K562 (cell line): ENCODE data around the gene TBX3. TPM values are rescaled to one million over a fixed set of nuclear protein-coding genes. Genes with fewer than 3 reads are reported as not detected.

Source experiments
- ATAC-seq: fragments of 200-7000 bp; cut with Tn5 transposase; 3 replicates; pipeline ENCODE4 v1.9.1; 2020; ENCODE audit warnings: moderate library complexity
- BruUV-seq: library from RNA; stranded (reverse); fragments of 400-500 nt; replicated peaks from 2 replicates; lab custom pipeline; 2021; lab: Mats Ljungman, UMichigan
- CTCF ChIA-PET: fragments of 300-600 bp; formaldehyde crosslinking; extraction: SDS; loops from one replicate; lab custom pipeline; 2021; ENCODE audit warnings: low intra/inter-chr PET ratio; lab: Yijun Ruan, JAX
- POLR2A ChIA-PET: fragments of 300-600, 350-650 bp; sonication (Branson Sonifier 250); formaldehyde crosslinking; extraction: SDS; loops from one replicate; lab custom pipeline; 2021; ENCODE audit warnings: antibody characterized with exemption, inconsistent platforms; lab: Yijun Ruan, JAX
- DNase-seq, 4 experiments: peaks; one replicate each; pipeline versions ENCODE4 v3.0.0 to v3.0.0-alpha.2; 2011 to 2018; ENCODE audit warnings: low spot score in 3 of 4, mixed read lengths in 3 of 4; ENCODE audit errors: extremely low read depth in 1 of 4
- FAIRE-seq: peaks from 2 replicates; lab custom pipeline; 2011; peaks lifted over from hg19 to GRCh38; lab: Jason Lieb, UNC
- H2AFZ ChIP-seq: 2 replicates; pipeline ENCODE4 v1.6.0; 2011; ENCODE audit warnings: low read depth, low read length, control low read depth, inconsistent platforms
- H3K27ac ChIP-seq: fragments of 200-600 bp; 3 replicates; pipeline ENCODE4 v1.8.0; 2011; ENCODE audit warnings: low read depth, mild to moderate bottlenecking, control low read depth, inconsistent platforms, low read length, moderate library complexity, mixed read lengths; ENCODE audit errors: extremely low read depth
- H3K27me3 ChIP-seq, 2 experiments: fragments of 300-600 bp in 1 of 2; 2 replicates in 1 of 2; 3 replicates in 1 of 2; pipeline versions ENCODE4 v1.6.0 to v1.8.0; 2011; ENCODE audit warnings: inconsistent platforms in 2 of 2, low read length in 2 of 2, mild to moderate bottlenecking in 1 of 2, mixed read lengths in 1 of 2, moderate library complexity in 1 of 2; ENCODE audit not compliant: control insufficient read depth in 2 of 2, insufficient read depth in 2 of 2
- H3K36me3 ChIP-seq: fragments of 300-600 bp; 3 replicates; pipeline ENCODE4 v1.8.0; 2011; ENCODE audit warnings: mild to moderate bottlenecking, low read length, inconsistent platforms; ENCODE audit not compliant: control insufficient read depth, insufficient read depth
- H3K4me1 ChIP-seq, 2 experiments: fragments of 200-600 bp in 1 of 2; replicated peaks in 1 of 2; 2 replicates in 1 of 2; 3 replicates in 1 of 2; pipeline versions ENCODE4 v1.5.1 to v1.8.0; 2011; ENCODE audit warnings: inconsistent platforms in 2 of 2, low read length in 2 of 2, mild to moderate bottlenecking in 1 of 2, mixed read lengths in 1 of 2, moderate library complexity in 1 of 2; ENCODE audit not compliant: control insufficient read depth in 2 of 2, insufficient read depth in 2 of 2
- H3K4me2 ChIP-seq: 2 replicates; pipeline ENCODE4 v1.6.1; 2011; ENCODE audit warnings: low read length, control low read depth, inconsistent platforms, mixed read lengths; ENCODE audit not compliant: insufficient read depth
- H3K4me3 ChIP-seq: fragments of 200-600 bp; sonication (generic), shearing (Covaris generic); 2 replicates; pipeline ENCODE4 v1.5.1; 2016; ENCODE audit warnings: control low read depth, inconsistent platforms
- H3K79me2 ChIP-seq: fragments of 200-600 bp; 3 replicates; pipeline ENCODE4 v1.8.0; 2011; ENCODE audit warnings: low read length, inconsistent platforms; ENCODE audit not compliant: control insufficient read depth, insufficient read depth
- H3K9ac ChIP-seq, 2 experiments: 2 replicates each; pipeline versions ENCODE4 v1.6.0 to v1.6.1; 2011; ENCODE audit warnings: low read depth in 2 of 2, low read length in 2 of 2, control low read depth in 1 of 2, inconsistent platforms in 1 of 2, mild to moderate bottlenecking in 1 of 2, mixed read lengths in 1 of 2; ENCODE audit not compliant: insufficient read depth in 1 of 2
- H3K9me1 ChIP-seq: one replicate; pipeline ENCODE4 v1.6.0; 2011; ENCODE audit warnings: inconsistent platforms, mild to moderate bottlenecking, low read length, moderate library complexity; ENCODE audit not compliant: control insufficient read depth, insufficient read depth
- H3K9me3 ChIP-seq: replicated peaks from 2 replicates; pipeline ENCODE4 v1.5.1; 2011; ENCODE audit warnings: low read depth, low read length, inconsistent platforms; ENCODE audit not compliant: control insufficient read depth, insufficient read depth
- H4K20me1 ChIP-seq: replicated peaks from 2 replicates; pipeline ENCODE4 v1.6.1; 2011; ENCODE audit warnings: low read length, inconsistent platforms, mixed read lengths; ENCODE audit not compliant: control insufficient read depth, insufficient read depth
- BRD4 ChIP-seq: fragments of 200-600 bp; sonication (generic); IDR thresholded peaks from 2 replicates; pipeline ENCODE4 v1.6.1; 2017; ENCODE audit warnings: inconsistent platforms
- DLX4 ChIP-seq: fragments of 250-450 bp; sonication (Bioruptor Pico); IDR thresholded peaks from 2 replicates; pipeline ENCODE4 v1.6.1; 2021; ENCODE audit warnings: mild to moderate bottlenecking
- GABPA ChIP-seq: fragments of 200-800 bp; sonication (Bioruptor generic); conservative IDR thresholded peaks from 2 replicates; pipeline ENCODE4 v1.6.1; 2016; ENCODE audit warnings: low read depth, missing genetic modification characterization, missing compliant biosample characterization
- NONO ChIP-seq, 2 experiments: fragments of 200-400 bp in 1 of 2; fragments of 450-650 bp in 1 of 2; formaldehyde crosslinking in 1 of 2; IDR thresholded peaks; 2 replicates each; pipeline ENCODE4 v1.6.1; 2017; ENCODE audit warnings: low read depth in 2 of 2, mild to moderate bottlenecking in 2 of 2, moderate library complexity in 2 of 2, low read length in 1 of 2
- PRMT5 ChIP-seq: sonication (generic); formaldehyde crosslinking; IDR thresholded peaks from 2 replicates; pipeline ENCODE4 v1.5.0; 2020; ENCODE audit warnings: missing genetic modification reagents
- SP1 ChIP-seq: sonication (generic); formaldehyde crosslinking; IDR thresholded peaks from 2 replicates; pipeline ENCODE4 v1.8.1; 2022; ENCODE audit warnings: mild to moderate bottlenecking, missing genetic modification reagents
- STAT5B ChIP-seq: fragments of 250-450 bp; sonication (Bioruptor Pico); IDR thresholded peaks from 2 replicates; pipeline ENCODE4 v1.8.0; 2021; ENCODE audit warnings: mild to moderate bottlenecking, inconsistent platforms
- TEAD2 ChIP-seq: fragments of 450-650 bp; IDR thresholded peaks from 2 replicates; pipeline ENCODE4 v1.6.1; 2016; ENCODE audit warnings: missing genetic modification characterization, control low read depth, missing compliant biosample characterization
- UBTF ChIP-seq, 2 experiments: IDR thresholded peaks; 2 replicates each; pipeline ENCODE4 v1.6.1; 2012; ENCODE audit warnings: improper control_type of control experiment in 2 of 2, low read depth in 2 of 2, low read length in 2 of 2, borderline replicate concordance in 1 of 2
- ZKSCAN3 ChIP-seq: fragments of 250-450 bp; sonication (Bioruptor Pico); IDR thresholded peaks from 2 replicates; pipeline ENCODE4 v1.4.0; 2020
- ZNF436 ChIP-seq: fragments of 250-450, 450-650 bp; sonication (Bioruptor Pico); formaldehyde crosslinking; IDR thresholded peaks from 2 replicates; pipeline ENCODE4 v1.7.0; 2020; ENCODE audit warnings: mild to moderate bottlenecking
- ZNF639 ChIP-seq, 2 experiments: fragments of 200-800 bp in 1 of 2; sonication (Bioruptor generic) in 1 of 2; sonication (generic) in 1 of 2; formaldehyde crosslinking in 1 of 2; IDR thresholded peaks in 1 of 2; conservative IDR thresholded peaks in 1 of 2; 2 replicates each; pipeline versions ENCODE4 v1.5.0 to v1.6.1; 2016 to 2020; ENCODE audit warnings: missing compliant biosample characterization in 1 of 2, missing genetic modification characterization in 1 of 2, missing genetic modification reagents in 1 of 2
- WGBS: fragments of 100-300 bp; shearing (Covaris generic); methylation state at CpG from one replicate; pipeline ENCODE4 v1.1.6; 2016; ENCODE audit warnings: low coverage, mixed read lengths; ENCODE audit not compliant: insufficient coverage; ENCODE audit errors: missing lambda C conversion rate; 5-methylcytosine and 5-hydroxymethylcytosine counted together
- in situ Hi-C: fragments of 300-500 bp; cut with MboI; formaldehyde crosslinking; loops from 4 replicates; pipeline ENCODE4 v1.15.0; 2018; ENCODE audit warnings: inconsistent platforms, mixed read lengths
- intact Hi-C: fragments of 100-400 bp; cut with micrococcal nuclease; formaldehyde crosslinking; loops from 2 replicates; pipeline ENCODE4 v1.14.2; 2022
- polyA plus RNA-seq, 8 experiments: library from polyadenylated mRNA; depleted of rRNA in 4 of 8; stranded (reverse) in 5 of 8; unstranded in 3 of 8; fragments of >200 nt; fragmentation: Nextera tagmentation in 2 of 8; fragmentation: Illumina TruSeq in 1 of 8; extraction: Ambion mirVana in 2 of 8; extraction: Trizol in 1 of 8; gene quantifications; 2 replicates each; pipeline versions ENCODE4 v1.2.1 to v1.2.3, GENCODE V29; 2011 to 2014; ENCODE audit warnings: inconsistent platforms in 1 of 8, missing spikeins in 1 of 8
- total RNA-seq, 7 experiments: library from RNA; depleted of rRNA in 6 of 7; stranded (reverse); fragments of >200 nt in 6 of 7; fragmentation: Illumina TruSeq in 2 of 7; extraction: Trizol in 2 of 7; gene quantifications; 2 replicates each; pipeline versions ENCODE4 v1.2.1 to v1.2.3, GENCODE V29; 2011 to 2021; ENCODE audit warnings: low replicate concordance in 1 of 7

TBX3 gene
- total and polyA plus RNA-seq, 9 of the 15 experiments (the other 6 are each of a cell fraction or from before 2014, with no cell fraction given) = 0.03 to 0.60 (median 0.19) TPM

GRCh38 chr12:114679942-114680341 is 4.0 kb downstream of the TBX3 start:
- no peak for FAIRE-seq
- Histone ChIP-seq H3K79me2 (no peaks in the 10 kb centered on the region), H2AFZ (no peak overlapping the region), H3K4me1 (peaks cover 0 to 16% of the 10 kb centered on the region in 2 experiments; a peak in 3 of 5 replicates), H3K9me3 (no peaks in the 10 kb centered on the region), H3K9ac (no peak overlapping the region), H3K4me2 (no peak overlapping the region), H3K27ac (no peak overlapping the region), H3K27me3 (peaks cover 35 to 47% of the 10 kb centered on the region in 2 experiments; a peak in 4 of 5 replicates), H3K9me1 (no peaks in the 10 kb centered on the region), H3K4me3 (no peak overlapping the region), H3K36me3 (no peaks in the 10 kb centered on the region), H4K20me1 (no peaks in the 10 kb centered on the region; the same call in 1 of the 2 replicates)
- in situ Hi-C loops = no loop called here
- no peak for TF ChIP-seq SP1 (CRISPR knock-in tag)
- TF ChIP-seq TEAD2 = no peak
- no peak for TF ChIP-seq ZNF639 (CRISPR knock-in tag; conservative IDR thresholded peaks at IDR 0.05 in 1 of 2, IDR thresholded peaks at IDR 0.05 in 1 of 2)
- TF ChIP-seq GABPA = no peak
- TF ChIP-seq ZNF436 (CRISPR knock-in tag) = no peak
- no peak for TF ChIP-seq PRMT5 (CRISPR knock-in tag)
- TF ChIP-seq NONO (IDR thresholded peaks at IDR 0.05; ENCODE audit: low read depth in 2 of 2, low read length in 1 of 2) = no peak
- TF ChIP-seq BRD4 = no peak
- TF ChIP-seq ZKSCAN3 (CRISPR knock-in tag) = no peak
- no peak for TF ChIP-seq STAT5B
- TF ChIP-seq UBTF (IDR thresholded peaks at IDR 0.05; ENCODE audit: borderline replicate concordance in 1 of 2, low read depth in 2 of 2, low read length in 2 of 2) = no peak
- no peak for TF ChIP-seq DLX4 (CRISPR knock-in tag)
- no TSS peak for BruUV-seq
- intact Hi-C loops = no loop called here
- no peak for DNase-seq
- POLR2A ChIA-PET = no interaction called here
- WGBS = 4% methylated on average over 11 of the region's 11 CpGs
- no peak for ATAC-seq
- CTCF ChIA-PET = no interaction called here
